ENCODE results near the gene DDX25.

DNA sequence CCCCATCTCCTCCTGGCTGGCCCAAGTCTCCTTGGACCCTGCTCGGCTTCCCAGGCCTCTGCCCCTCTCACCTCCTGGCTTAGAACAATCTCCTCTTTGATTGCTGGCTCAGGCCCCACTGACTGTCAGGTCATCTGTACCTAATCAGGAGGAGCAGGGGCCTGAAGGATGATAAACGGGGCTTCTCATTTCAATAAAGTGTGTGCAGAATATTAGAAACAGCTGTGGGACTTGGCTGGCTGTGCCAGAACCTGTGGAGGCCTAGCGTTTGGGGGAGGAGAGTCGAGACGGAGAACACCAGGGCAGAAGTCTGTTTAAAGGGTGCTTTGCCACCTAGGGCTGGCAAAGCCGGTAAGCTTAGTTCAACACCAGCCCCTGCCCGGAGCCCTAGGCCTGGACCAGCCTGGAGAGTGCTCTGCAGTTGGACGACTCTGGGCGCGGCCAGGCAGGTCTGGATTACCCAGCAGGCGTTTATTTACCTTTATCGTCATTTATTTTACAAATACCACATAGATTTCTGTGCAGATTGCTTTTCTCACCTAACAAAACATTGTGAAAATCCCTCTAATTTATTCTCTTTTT, 31.4 kb downstream of the DDX25 start:
- TF ChIP-seq CTCF (IDR thresholded peaks at IDR 0.05) = no peak
- no peak for TF ChIP-seq POLR2A (IDR thresholded peaks at IDR 0.05)

Data from vagina (tissue), 2 donors.